RWPE1 (cell line): ENCODE measurements around the gene RFK.
A peak's percentile ranks its signal among the peaks of the same experiment; 100 is the strongest.

Experiments
- CTCF ChIA-PET: fragments of 350-600 bp; sonication (Branson Sonifier 250); formaldehyde crosslinking; extraction: SDS; loops from one replicate; lab custom pipeline; 2021; lab: Yijun Ruan, JAX
- POLR2A ChIA-PET: fragments of 400-600 bp; formaldehyde crosslinking; extraction: SDS; loops from one replicate; lab custom pipeline; 2020; ENCODE audit warnings: antibody characterized with exemption; ENCODE audit not compliant: low non-redundant PET; lab: Yijun Ruan, JAX
- DNase-seq: peaks from one replicate; pipeline ENCODE4 v3.0.0; 2012; ENCODE audit warnings: low spot score
- H3K27ac ChIP-seq: fragments of 450-650 bp; 2 replicates; pipeline ENCODE4 v1.5.1; 2017
- TF ChIP-seq, protein P1 (sequence below): fragments of 450-650 bp; conservative IDR thresholded peaks from 2 replicates; pipeline ENCODE4 v1.5.1; 2017; ENCODE audit warnings: low read depth, mild to moderate bottlenecking

RFK gene

DNA sequence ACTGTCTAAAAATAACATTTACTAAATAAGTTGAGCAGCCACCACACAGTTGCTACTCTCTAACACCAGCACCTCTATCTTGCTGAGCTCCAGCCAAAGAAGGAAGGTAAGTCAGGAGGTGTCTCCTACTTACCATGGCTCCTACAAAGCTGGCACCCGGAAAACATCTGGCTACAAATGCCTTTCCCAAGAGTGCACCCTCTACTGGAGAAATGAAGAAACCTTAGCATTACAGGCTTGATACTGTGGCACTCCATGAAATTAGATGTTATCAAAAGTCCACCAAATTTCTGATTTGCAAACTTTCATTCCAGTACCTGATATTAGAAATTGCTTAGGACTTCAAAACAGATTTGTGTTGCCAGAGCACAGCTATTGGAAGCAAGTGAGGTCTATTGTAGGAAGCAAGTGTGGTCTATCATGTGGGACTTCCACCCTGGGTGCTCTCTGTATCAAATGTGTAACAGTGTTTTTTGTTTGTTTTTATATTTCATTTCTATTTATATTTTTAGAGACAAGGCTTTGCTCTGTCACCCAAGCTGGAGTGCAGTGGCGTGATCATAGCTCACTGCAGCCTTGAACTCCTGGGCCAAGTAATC is 25.7 kb upstream of the RFK start:
- peak; percentile 22 for DNase-seq
- H3K27ac ChIP-seq, result no peak overlapping the region
- TF ChIP-seq, protein P1, sequence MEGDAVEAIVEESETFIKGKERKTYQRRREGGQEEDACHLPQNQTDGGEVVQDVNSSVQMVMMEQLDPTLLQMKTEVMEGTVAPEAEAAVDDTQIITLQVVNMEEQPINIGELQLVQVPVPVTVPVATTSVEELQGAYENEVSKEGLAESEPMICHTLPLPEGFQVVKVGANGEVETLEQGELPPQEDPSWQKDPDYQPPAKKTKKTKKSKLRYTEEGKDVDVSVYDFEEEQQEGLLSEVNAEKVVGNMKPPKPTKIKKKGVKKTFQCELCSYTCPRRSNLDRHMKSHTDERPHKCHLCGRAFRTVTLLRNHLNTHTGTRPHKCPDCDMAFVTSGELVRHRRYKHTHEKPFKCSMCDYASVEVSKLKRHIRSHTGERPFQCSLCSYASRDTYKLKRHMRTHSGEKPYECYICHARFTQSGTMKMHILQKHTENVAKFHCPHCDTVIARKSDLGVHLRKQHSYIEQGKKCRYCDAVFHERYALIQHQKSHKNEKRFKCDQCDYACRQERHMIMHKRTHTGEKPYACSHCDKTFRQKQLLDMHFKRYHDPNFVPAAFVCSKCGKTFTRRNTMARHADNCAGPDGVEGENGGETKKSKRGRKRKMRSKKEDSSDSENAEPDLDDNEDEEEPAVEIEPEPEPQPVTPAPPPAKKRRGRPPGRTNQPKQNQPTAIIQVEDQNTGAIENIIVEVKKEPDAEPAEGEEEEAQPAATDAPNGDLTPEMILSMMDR, result peak; percentile 22; the same call in 1 of the 2 replicates
- CTCF ChIA-PET, result interaction anchor here (0.6 to 1.9 kb wide), 3 partner anchors 9 to 1169 kb away, joined by 4 to 7 read pairs (median 5); no protein-coding TSS in a partner anchor
- POLR2A ChIA-PET, result no interaction called here

- POLR2A ChIA-PET, result no interaction called here
- TF ChIP-seq, protein P1, result no peak
- CTCF ChIA-PET, result no interaction called here
- H3K27ac ChIP-seq, result no peak overlapping the region
- DNase-seq, result no peak
Observed at GRCh38 chr9:76417394-76417793, 23.2 kb upstream of the RFK start.

DNA sequence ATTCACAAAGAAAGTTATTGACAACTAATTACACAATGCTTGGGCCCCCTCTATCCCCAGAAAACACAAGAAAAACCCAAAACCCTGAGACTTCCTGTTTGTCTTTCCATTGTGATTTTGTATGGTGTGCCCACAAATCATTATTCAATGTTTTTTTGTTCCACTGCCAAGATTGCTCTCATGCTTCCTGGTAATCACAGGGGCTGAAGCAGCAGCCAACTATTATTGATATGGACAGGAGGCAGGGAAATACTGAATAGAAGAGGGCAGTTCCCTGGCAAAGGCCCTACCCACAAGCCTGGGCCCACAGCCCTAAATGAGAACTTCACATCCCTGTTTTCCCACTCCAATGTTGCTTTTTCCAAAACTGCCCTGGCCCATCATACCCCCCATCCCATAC is 21.5 kb upstream of the RFK start:
- no peak for DNase-seq
- ChIA-PET CTCF (no interaction called here), POLR2A (no interaction called here)
- TF ChIP-seq, protein P1, result no peak
- H3K27ac ChIP-seq, result no peak overlapping the region

- CTCF ChIA-PET, result no interaction called here
- DNase-seq, result no peak
- TF ChIP-seq, protein P1, result no peak
- POLR2A ChIA-PET, result no interaction called here
- no peak overlapping the region for H3K27ac ChIP-seq
Observed at GRCh38 chr9:76415154-76415553, 20.9 kb upstream of the RFK start.

DNA sequence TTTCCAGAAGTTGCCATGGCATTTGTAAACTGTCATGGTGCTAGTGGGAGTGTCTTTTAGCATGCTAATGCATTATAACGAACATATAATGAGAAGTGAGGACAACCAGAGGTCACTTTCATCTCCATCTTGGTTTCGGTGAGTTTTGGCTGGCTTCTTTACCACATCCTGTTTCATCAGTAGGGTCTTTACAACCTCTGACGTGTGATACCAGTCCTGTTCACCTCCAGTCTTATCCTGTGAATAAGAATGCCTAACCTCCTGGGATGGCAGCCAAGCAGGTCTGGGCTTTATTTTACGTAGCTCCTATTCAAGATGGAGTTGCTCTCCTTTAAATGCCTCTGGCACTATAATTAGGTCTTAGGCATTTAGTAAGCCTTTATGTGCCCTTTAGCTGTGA is 20.4 kb upstream of the RFK start:
- ChIA-PET POLR2A (no interaction called here), CTCF (no interaction called here)
- no peak for DNase-seq
- TF ChIP-seq, protein P1, result no peak
- no peak overlapping the region for H3K27ac ChIP-seq

DNA sequence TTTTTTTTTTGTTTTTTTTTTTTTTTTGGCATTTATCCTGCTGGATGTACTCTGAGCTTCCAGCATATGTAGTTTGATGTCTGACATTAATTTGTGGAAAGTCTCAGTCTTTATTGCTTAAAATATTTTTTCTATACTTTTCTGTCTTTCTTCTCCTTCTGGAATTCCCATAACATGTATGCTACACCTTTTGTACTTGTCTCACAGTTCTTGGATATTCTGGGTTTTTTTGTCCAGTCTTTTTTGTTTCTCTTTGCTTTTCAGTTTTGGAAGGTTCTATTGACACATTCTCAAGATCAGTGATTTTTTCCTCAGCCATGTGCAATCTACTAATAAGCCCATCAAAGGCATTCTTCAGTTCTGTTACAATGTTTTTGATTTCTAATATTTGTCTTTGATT is 19.4 kb upstream of the RFK start:
- DNase-seq, result no peak
- POLR2A ChIA-PET, result no interaction called here
- TF ChIP-seq, protein P1, result no peak
- CTCF ChIA-PET, result no interaction called here
- no peak overlapping the region for H3K27ac ChIP-seq
